B cell (primary cell): ENCODE data around the gene ERICH6B.
"Not testable (repeated sequence)": the region's sequence is repeated elsewhere in the genome, so short reads cannot be mapped to it uniquely, and the experiment has no call there.

Source experiments
- EZH2 ChIP-seq: IDR thresholded peaks from 2 replicates; pipeline ENCODE4 v1.6.1; 2012; ENCODE audit warnings: borderline replicate concordance, low read depth, mild to moderate bottlenecking, moderate library complexity, low read length; ENCODE audit not compliant: insufficient read depth, poor library complexity, severe bottlenecking
- TF ChIP-seq, protein P1 (sequence below): fragments of 200-600 bp; IDR thresholded peaks from one replicate; pipeline ENCODE4 v1.8.0; 2022; ENCODE audit warnings: antibody characterized with exemption, mild to moderate bottlenecking

- TF ChIP-seq, protein P1, sequence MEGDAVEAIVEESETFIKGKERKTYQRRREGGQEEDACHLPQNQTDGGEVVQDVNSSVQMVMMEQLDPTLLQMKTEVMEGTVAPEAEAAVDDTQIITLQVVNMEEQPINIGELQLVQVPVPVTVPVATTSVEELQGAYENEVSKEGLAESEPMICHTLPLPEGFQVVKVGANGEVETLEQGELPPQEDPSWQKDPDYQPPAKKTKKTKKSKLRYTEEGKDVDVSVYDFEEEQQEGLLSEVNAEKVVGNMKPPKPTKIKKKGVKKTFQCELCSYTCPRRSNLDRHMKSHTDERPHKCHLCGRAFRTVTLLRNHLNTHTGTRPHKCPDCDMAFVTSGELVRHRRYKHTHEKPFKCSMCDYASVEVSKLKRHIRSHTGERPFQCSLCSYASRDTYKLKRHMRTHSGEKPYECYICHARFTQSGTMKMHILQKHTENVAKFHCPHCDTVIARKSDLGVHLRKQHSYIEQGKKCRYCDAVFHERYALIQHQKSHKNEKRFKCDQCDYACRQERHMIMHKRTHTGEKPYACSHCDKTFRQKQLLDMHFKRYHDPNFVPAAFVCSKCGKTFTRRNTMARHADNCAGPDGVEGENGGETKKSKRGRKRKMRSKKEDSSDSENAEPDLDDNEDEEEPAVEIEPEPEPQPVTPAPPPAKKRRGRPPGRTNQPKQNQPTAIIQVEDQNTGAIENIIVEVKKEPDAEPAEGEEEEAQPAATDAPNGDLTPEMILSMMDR, result not testable (repeated sequence)
- not testable (repeated sequence) for TF ChIP-seq EZH2
These were observed 44.9 kb upstream of the ERICH6B start for GRCh38 chr13:45660458-45660857.
